Raji (cell line): ENCODE data around the gene CACNG4.

ENCODE experiments used
- POLR2A ChIP-seq: IDR thresholded peaks from 2 replicates; pipeline ENCODE4 v1.6.1; 2011; ENCODE audit warnings: low read depth, low read length, control low read depth; ENCODE audit not compliant: insufficient read depth

CACNG4 gene

GRCh38 chr17:67049025-67049739, 84.7 kb downstream of the CACNG4 start:
- no peak for TF ChIP-seq POLR2A

DNA sequence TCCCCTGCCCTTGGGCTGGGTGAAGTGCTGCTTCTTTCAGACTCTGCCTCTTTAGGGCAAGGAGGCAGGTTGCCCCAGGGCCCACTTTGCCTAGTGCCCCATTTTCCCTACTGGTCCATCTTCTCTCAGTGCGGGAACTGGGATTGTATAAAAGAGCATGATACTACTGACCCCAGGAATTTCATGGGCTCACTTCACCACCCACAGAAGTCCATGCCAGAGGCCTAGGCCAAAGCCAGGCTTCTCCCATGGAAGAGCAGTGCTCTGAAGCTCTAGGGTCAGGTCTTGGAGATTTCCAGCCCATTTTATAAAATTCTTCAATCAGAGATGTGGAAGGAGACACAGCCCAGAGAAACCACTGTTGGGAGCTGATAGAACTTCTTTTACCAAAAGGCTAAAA, 85.6 kb downstream of the CACNG4 start:
- no peak for TF ChIP-seq POLR2A

- no peak for TF ChIP-seq POLR2A
Observed at GRCh38 chr17:67050471-67051154, 86.1 kb downstream of the CACNG4 start.

DNA sequence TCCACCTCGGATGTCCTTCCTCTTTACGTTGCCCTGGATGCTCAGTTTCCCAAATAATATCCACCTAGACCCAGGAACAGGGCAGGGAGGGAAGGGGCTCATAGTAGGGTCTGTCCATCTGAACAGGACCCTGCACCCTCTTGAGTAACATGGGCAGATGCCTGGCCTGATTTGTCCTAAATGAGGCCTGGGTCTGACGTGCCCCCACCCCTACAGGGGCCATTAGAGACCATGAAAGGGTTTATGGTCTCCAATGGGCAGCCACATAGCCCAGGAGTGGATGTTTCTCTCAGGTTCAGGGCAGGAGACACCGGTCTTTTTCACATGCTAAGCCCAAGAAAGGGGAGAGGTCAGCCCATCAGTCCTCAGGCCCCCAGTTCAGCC, 86.6 kb downstream of the CACNG4 start:
- no peak for TF ChIP-seq POLR2A

DNA sequence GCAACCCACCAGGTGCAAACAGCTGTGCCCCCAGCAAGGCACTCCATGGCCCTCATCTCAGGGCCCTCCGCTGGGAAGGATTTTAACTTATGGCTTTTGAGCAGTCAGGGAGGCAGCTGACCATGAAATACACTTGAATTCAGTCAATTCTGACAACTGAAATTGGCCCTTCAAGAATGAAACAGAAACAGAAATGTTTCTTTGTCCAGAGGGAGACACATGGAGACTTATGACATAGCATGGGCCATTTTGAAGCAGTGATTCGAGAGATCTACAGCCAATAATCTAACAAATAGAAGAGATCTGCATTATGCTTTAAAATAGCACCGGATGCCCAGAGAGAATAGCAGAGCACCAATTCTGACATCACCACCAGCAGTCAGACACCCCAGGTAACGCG, 87.3 kb downstream of the CACNG4 start:
- TF ChIP-seq POLR2A = no peak

DNA sequence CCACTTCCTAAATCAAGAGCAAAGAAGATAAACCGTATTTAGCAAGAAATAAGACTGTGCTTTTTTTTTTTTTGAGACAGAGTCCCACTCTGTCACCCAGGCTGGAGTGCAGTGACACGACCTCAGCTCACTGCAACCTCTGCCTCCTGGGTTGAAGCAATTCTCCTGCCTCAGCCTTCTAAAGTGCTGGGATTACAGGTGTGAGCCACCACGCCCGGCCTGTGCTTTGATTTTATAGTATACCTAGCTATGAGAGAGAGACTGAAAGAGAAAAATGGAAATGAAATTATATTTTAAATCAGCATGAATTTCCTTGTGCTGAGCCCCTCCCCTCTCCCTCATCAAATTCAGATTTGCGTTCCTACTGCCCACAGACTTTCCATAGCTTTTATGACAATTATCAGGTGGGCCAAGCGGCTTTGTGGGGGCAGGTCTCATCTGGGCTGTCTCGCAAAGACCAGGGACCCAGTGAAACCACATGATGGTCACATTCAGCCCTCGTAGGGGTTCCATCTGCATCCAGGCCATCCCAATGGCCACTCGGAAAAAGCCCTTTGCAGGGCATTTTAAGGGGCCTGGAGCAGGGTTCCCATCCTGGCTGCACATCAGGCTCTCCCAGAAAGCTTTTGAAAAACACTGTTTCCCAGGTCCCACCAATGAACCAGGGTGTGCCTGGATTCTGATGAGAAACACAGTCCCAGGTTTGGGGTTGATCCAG, 88.4 kb downstream of the CACNG4 start:
- no peak for TF ChIP-seq POLR2A

- TF ChIP-seq POLR2A = no peak
Observed at GRCh38 chr17:67053438-67054000, 89.0 kb downstream of the CACNG4 start.

- no peak for TF ChIP-seq POLR2A
Observed at GRCh38 chr17:67054011-67054591, 89.6 kb downstream of the CACNG4 start.

DNA sequence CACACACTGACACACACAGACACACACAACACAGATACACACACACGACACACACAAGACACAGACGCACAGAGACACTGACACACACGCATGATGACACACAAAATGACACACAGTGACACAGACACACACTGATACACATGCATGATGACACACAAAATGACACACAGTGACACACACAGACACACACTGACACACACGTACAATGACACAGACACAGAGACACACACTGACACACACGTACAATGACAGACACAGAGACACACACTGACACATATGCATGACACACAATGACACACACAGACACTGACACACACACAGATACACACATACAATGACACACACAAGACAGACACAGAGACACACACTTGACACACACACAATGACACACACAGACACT, 90.1 kb downstream of the CACNG4 start:
- no peak for TF ChIP-seq POLR2A

GRCh38 chr17:67055041-67055443, 90.5 kb downstream of the CACNG4 start:
- TF ChIP-seq POLR2A = no peak

DNA sequence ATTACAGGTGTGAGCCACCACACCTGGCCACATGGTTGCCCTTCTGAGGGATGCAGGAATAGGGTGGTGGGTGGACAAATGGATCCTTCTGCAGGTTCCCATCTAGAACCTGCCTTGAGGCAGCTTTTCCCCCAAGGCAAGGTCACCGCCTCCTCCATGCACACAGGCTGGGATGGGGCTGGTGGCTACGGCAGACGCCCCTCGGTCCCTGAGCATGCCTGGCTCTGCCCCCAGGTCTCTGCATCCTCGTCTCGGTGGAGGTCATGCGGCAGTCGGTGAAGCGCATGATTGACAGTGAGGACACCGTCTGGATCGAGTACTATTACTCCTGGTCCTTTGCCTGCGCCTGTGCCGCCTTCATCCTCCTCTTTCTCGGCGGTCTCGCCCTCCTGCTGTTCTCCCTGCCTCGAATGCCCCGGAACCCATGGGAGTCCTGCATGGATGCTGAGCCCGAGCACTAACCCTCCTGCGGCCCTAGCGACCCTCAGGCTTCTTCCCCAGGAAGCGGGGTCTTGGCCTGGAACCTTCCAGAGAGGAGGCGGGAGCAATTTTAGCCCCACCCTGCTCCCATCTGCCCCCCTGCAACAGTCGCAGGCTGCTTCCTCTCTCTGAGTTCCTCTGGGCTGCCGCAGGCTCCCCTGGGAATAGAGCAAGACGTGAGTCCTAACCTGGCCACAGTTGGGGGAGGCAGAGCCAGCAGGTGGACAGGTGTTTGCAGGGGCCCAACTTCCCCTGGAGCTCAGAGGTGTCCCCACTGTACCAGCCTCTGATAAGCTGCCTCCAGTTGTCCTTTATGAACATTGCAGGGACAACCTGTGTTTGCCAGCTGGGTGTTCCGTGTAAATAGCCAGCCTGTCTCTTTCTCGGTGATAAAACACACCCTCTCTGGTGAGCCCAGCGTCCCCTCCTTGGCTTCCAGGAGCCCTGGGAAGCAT, 91.6 kb downstream of the CACNG4 start:
- no peak for TF ChIP-seq POLR2A

- no peak for TF ChIP-seq POLR2A
Observed at GRCh38 chr17:67056746-67057490, 92.4 kb downstream of the CACNG4 start.

GRCh38 chr17:67058036-67058435, 93.5 kb downstream of the CACNG4 start:
- no peak for TF ChIP-seq POLR2A

DNA sequence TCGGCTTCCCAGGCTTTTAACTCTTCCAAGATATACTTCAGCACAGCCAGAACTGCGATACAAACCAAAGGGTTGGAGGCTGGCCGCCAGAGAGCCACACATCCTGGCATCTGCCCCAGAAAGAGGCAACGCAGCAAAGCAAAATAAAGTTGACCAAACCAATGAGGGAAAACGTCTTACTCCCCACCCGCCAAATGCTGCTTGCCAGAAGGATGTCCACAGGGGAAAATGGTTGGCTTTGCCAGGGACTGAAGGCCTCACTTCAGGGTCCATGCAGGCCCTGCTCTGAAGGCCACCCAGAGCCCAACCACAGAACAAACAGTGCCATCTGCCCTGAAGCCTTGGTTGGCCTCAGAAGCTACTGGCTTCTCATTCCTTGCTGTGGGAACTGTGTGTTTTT, 94.9 kb downstream of the CACNG4 start:
- TF ChIP-seq POLR2A = no peak
